K562 (cell line): Measurements from ENCODE around the gene PI4KA. TPM values are rescaled to one million over a fixed set of nuclear protein-coding genes. Genes with fewer than 3 reads are reported as not detected.
"Not testable (repeated sequence)": the region's sequence is repeated elsewhere in the genome, so short reads cannot be mapped to it uniquely, and the experiment has no call there.

ENCODE experiments used
- ATAC-seq: fragments of 200-7000 bp; cut with Tn5 transposase; 3 replicates; pipeline ENCODE4 v1.9.1; 2020; ENCODE audit warnings: moderate library complexity
- BruUV-seq: library from RNA; stranded (reverse); fragments of 400-500 nt; replicated peaks from 2 replicates; lab custom pipeline; 2021; lab: Mats Ljungman, UMichigan
- CTCF ChIA-PET: fragments of 300-600 bp; formaldehyde crosslinking; extraction: SDS; loops from one replicate; lab custom pipeline; 2021; ENCODE audit warnings: low intra/inter-chr PET ratio; lab: Yijun Ruan, JAX
- POLR2A ChIA-PET: fragments of 300-600, 350-650 bp; sonication (Branson Sonifier 250); formaldehyde crosslinking; extraction: SDS; loops from one replicate; lab custom pipeline; 2021; ENCODE audit warnings: antibody characterized with exemption, inconsistent platforms; lab: Yijun Ruan, JAX
- DNase-seq, 4 experiments: peaks; one replicate each; pipeline versions ENCODE4 v3.0.0 to v3.0.0-alpha.2; 2011 to 2018; ENCODE audit warnings: low spot score in 3 of 4, mixed read lengths in 3 of 4; ENCODE audit errors: extremely low read depth in 1 of 4
- FAIRE-seq: peaks from 2 replicates; lab custom pipeline; 2011; peaks lifted over from hg19 to GRCh38; lab: Jason Lieb, UNC
- H2AFZ ChIP-seq: 2 replicates; pipeline ENCODE4 v1.6.0; 2011; ENCODE audit warnings: low read depth, low read length, control low read depth, inconsistent platforms
- H3K27ac ChIP-seq: fragments of 200-600 bp; 3 replicates; pipeline ENCODE4 v1.8.0; 2011; ENCODE audit warnings: low read depth, mild to moderate bottlenecking, control low read depth, inconsistent platforms, low read length, moderate library complexity, mixed read lengths; ENCODE audit errors: extremely low read depth
- H3K27me3 ChIP-seq, 2 experiments: fragments of 300-600 bp in 1 of 2; 2 replicates in 1 of 2; 3 replicates in 1 of 2; pipeline versions ENCODE4 v1.6.0 to v1.8.0; 2011; ENCODE audit warnings: inconsistent platforms in 2 of 2, low read length in 2 of 2, mild to moderate bottlenecking in 1 of 2, mixed read lengths in 1 of 2, moderate library complexity in 1 of 2; ENCODE audit not compliant: control insufficient read depth in 2 of 2, insufficient read depth in 2 of 2
- H3K36me3 ChIP-seq: fragments of 300-600 bp; 3 replicates; pipeline ENCODE4 v1.8.0; 2011; ENCODE audit warnings: mild to moderate bottlenecking, low read length, inconsistent platforms; ENCODE audit not compliant: control insufficient read depth, insufficient read depth
- H3K4me1 ChIP-seq, 2 experiments: fragments of 200-600 bp in 1 of 2; replicated peaks in 1 of 2; 2 replicates in 1 of 2; 3 replicates in 1 of 2; pipeline versions ENCODE4 v1.5.1 to v1.8.0; 2011; ENCODE audit warnings: inconsistent platforms in 2 of 2, low read length in 2 of 2, mild to moderate bottlenecking in 1 of 2, mixed read lengths in 1 of 2, moderate library complexity in 1 of 2; ENCODE audit not compliant: control insufficient read depth in 2 of 2, insufficient read depth in 2 of 2
- H3K4me2 ChIP-seq: 2 replicates; pipeline ENCODE4 v1.6.1; 2011; ENCODE audit warnings: low read length, control low read depth, inconsistent platforms, mixed read lengths; ENCODE audit not compliant: insufficient read depth
- H3K4me3 ChIP-seq: fragments of 200-600 bp; sonication (generic), shearing (Covaris generic); 2 replicates; pipeline ENCODE4 v1.5.1; 2016; ENCODE audit warnings: control low read depth, inconsistent platforms
- H3K79me2 ChIP-seq: fragments of 200-600 bp; 3 replicates; pipeline ENCODE4 v1.8.0; 2011; ENCODE audit warnings: low read length, inconsistent platforms; ENCODE audit not compliant: control insufficient read depth, insufficient read depth
- H3K9ac ChIP-seq, 2 experiments: 2 replicates each; pipeline versions ENCODE4 v1.6.0 to v1.6.1; 2011; ENCODE audit warnings: low read depth in 2 of 2, low read length in 2 of 2, control low read depth in 1 of 2, inconsistent platforms in 1 of 2, mild to moderate bottlenecking in 1 of 2, mixed read lengths in 1 of 2; ENCODE audit not compliant: insufficient read depth in 1 of 2
- H3K9me1 ChIP-seq: one replicate; pipeline ENCODE4 v1.6.0; 2011; ENCODE audit warnings: inconsistent platforms, mild to moderate bottlenecking, low read length, moderate library complexity; ENCODE audit not compliant: control insufficient read depth, insufficient read depth
- H3K9me3 ChIP-seq: replicated peaks from 2 replicates; pipeline ENCODE4 v1.5.1; 2011; ENCODE audit warnings: low read depth, low read length, inconsistent platforms; ENCODE audit not compliant: control insufficient read depth, insufficient read depth
- H4K20me1 ChIP-seq: replicated peaks from 2 replicates; pipeline ENCODE4 v1.6.1; 2011; ENCODE audit warnings: low read length, inconsistent platforms, mixed read lengths; ENCODE audit not compliant: control insufficient read depth, insufficient read depth
- IRF2 ChIP-seq: sonication (generic); formaldehyde crosslinking; IDR thresholded peaks from 2 replicates; pipeline ENCODE4 v1.8.1; 2022; ENCODE audit warnings: mild to moderate bottlenecking, missing genetic modification reagents
- ZNF124 ChIP-seq: sonication (generic); formaldehyde crosslinking; IDR thresholded peaks from 2 replicates; pipeline ENCODE4 v1.8.1; 2022; ENCODE audit warnings: missing genetic modification reagents
- ZNF282 ChIP-seq: sonication (generic); formaldehyde crosslinking; IDR thresholded peaks from 2 replicates; pipeline ENCODE4 v1.8.1; 2023; ENCODE audit warnings: missing genetic modification reagents
- WGBS: fragments of 100-300 bp; shearing (Covaris generic); methylation state at CpG from one replicate; pipeline ENCODE4 v1.1.6; 2016; ENCODE audit warnings: low coverage, mixed read lengths; ENCODE audit not compliant: insufficient coverage; ENCODE audit errors: missing lambda C conversion rate; 5-methylcytosine and 5-hydroxymethylcytosine counted together
- in situ Hi-C: fragments of 300-500 bp; cut with MboI; formaldehyde crosslinking; loops from 4 replicates; pipeline ENCODE4 v1.15.0; 2018; ENCODE audit warnings: inconsistent platforms, mixed read lengths
- intact Hi-C: fragments of 100-400 bp; cut with micrococcal nuclease; formaldehyde crosslinking; loops from 2 replicates; pipeline ENCODE4 v1.14.2; 2022
- polyA plus RNA-seq, 8 experiments: library from polyadenylated mRNA; depleted of rRNA in 4 of 8; stranded (reverse) in 5 of 8; unstranded in 3 of 8; fragments of >200 nt; fragmentation: Nextera tagmentation in 2 of 8; fragmentation: Illumina TruSeq in 1 of 8; extraction: Ambion mirVana in 2 of 8; extraction: Trizol in 1 of 8; gene quantifications; 2 replicates each; pipeline versions ENCODE4 v1.2.1 to v1.2.3, GENCODE V29; 2011 to 2014; ENCODE audit warnings: inconsistent platforms in 1 of 8, missing spikeins in 1 of 8
- total RNA-seq, 7 experiments: library from RNA; depleted of rRNA in 6 of 7; stranded (reverse); fragments of >200 nt in 6 of 7; fragmentation: Illumina TruSeq in 2 of 7; extraction: Trizol in 2 of 7; gene quantifications; 2 replicates each; pipeline versions ENCODE4 v1.2.1 to v1.2.3, GENCODE V29; 2011 to 2021; ENCODE audit warnings: low replicate concordance in 1 of 7
- TF ChIP-seq, protein P1 (sequence below): sonication (generic); formaldehyde crosslinking; IDR thresholded peaks from 2 replicates; pipeline ENCODE4 v1.8.0; 2022; ENCODE audit warnings: mild to moderate bottlenecking, missing genetic modification reagents
- TF ChIP-seq, protein P2 (sequence below): sonication (generic); formaldehyde crosslinking; IDR thresholded peaks from 2 replicates; pipeline ENCODE4 v1.8.0; 2022; ENCODE audit warnings: missing genetic modification reagents, mild to moderate bottlenecking, moderate library complexity, borderline replicate concordance
- TF ChIP-seq, protein P3 (sequence below): sonication (generic); formaldehyde crosslinking; IDR thresholded peaks from 2 replicates; pipeline ENCODE4 v1.8.1; 2023; ENCODE audit warnings: mild to moderate bottlenecking, missing genetic modification reagents
- TF ChIP-seq, protein P4 (sequence below): sonication (generic); formaldehyde crosslinking; IDR thresholded peaks from 2 replicates; pipeline ENCODE4 v1.8.0; 2022; ENCODE audit warnings: missing genetic modification reagents, mild to moderate bottlenecking, borderline replicate concordance

Gene PI4KA
- total and polyA plus RNA-seq, 9 of the 15 experiments (the other 6 are each of a cell fraction or from before 2014, with no cell fraction given): 7.3 to 187 (median 84.7) TPM

GRCh38 chr22:20687356-20688172 lies 171.0 kb downstream of the PI4KA start:
- H3K4me3 ChIP-seq, intact Hi-C loops, H4K20me1 ChIP-seq, H3K9ac ChIP-seq, H3K79me2 ChIP-seq, DNase-seq, FAIRE-seq, BruUV-seq, H3K27ac ChIP-seq, H3K27me3 ChIP-seq, CTCF ChIA-PET, H3K9me1 ChIP-seq, H3K9me3 ChIP-seq, H3K36me3 ChIP-seq, ATAC-seq: not testable (repeated sequence)
- in situ Hi-C loops: loop anchor here (5.0 to 25.0 kb wide), 3 partner anchors 275 to 1955 kb away; partner anchors contain the start of genes CCDC188 and GGTLC2
- POLR2A ChIA-PET: interaction anchor here (0.6 to 1.1 kb wide), 4 partner anchors 10 to 72 kb away, joined by 3 to 5 read pairs (median 4); no protein-coding TSS in a partner anchor
- WGBS: 71% methylated on average over 29 of the region's 29 CpGs
- Histone ChIP-seq H2AFZ (peak overlapping the region; percentile 83), H3K4me1 (peaks cover 3 to 16% of the 10 kb centered on the region in 2 experiments; a peak in 2 of 5 replicates), H3K4me2 (peak overlapping the region; percentile 2; the same call in 1 of the 2 replicates)
- 0 out of 2 replicates have a peak, but pooled peaks have one; percentile 78 for TF ChIP-seq ZNF282
- TF ChIP-seq, protein P1, sequence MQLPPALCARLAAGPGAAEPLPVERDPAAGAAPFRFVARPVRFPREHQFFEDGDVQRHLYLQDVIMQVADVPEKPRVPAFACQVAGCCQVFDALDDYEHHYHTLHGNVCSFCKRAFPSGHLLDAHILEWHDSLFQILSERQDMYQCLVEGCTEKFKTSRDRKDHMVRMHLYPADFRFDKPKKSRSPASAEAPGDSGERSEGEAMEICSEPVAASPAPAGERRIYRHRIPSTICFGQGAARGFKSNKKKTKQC (CRISPR knock-in tag): 0 out of 2 replicates have a peak, but pooled peaks have one; percentile 20
- peak; percentile 62; the same call in 1 of the 2 replicates for TF ChIP-seq IRF2 (CRISPR knock-in tag)
- TF ChIP-seq, protein P2, sequence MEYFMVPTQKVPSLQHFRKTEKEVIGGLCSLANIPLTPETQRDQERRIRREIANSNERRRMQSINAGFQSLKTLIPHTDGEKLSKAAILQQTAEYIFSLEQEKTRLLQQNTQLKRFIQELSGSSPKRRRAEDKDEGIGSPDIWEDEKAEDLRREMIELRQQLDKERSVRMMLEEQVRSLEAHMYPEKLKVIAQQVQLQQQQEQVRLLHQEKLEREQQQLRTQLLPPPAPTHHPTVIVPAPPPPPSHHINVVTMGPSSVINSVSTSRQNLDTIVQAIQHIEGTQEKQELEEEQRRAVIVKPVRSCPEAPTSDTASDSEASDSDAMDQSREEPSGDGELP (CRISPR knock-in tag): peak; percentile 37; the same call in 1 of the 2 replicates
- TF ChIP-seq, protein P3, sequence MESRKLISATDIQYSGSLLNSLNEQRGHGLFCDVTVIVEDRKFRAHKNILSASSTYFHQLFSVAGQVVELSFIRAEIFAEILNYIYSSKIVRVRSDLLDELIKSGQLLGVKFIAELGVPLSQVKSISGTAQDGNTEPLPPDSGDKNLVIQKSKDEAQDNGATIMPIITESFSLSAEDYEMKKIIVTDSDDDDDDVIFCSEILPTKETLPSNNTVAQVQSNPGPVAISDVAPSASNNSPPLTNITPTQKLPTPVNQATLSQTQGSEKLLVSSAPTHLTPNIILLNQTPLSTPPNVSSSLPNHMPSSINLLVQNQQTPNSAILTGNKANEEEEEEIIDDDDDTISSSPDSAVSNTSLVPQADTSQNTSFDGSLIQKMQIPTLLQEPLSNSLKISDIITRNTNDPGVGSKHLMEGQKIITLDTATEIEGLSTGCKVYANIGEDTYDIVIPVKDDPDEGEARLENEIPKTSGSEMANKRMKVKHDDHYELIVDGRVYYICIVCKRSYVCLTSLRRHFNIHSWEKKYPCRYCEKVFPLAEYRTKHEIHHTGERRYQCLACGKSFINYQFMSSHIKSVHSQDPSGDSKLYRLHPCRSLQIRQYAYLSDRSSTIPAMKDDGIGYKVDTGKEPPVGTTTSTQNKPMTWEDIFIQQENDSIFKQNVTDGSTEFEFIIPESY (CRISPR knock-in tag): peak; percentile 90
- TF ChIP-seq ZNF124 (CRISPR knock-in tag): 0 out of 2 replicates have a peak, but pooled peaks have one; percentile 40
- TF ChIP-seq, protein P4, sequence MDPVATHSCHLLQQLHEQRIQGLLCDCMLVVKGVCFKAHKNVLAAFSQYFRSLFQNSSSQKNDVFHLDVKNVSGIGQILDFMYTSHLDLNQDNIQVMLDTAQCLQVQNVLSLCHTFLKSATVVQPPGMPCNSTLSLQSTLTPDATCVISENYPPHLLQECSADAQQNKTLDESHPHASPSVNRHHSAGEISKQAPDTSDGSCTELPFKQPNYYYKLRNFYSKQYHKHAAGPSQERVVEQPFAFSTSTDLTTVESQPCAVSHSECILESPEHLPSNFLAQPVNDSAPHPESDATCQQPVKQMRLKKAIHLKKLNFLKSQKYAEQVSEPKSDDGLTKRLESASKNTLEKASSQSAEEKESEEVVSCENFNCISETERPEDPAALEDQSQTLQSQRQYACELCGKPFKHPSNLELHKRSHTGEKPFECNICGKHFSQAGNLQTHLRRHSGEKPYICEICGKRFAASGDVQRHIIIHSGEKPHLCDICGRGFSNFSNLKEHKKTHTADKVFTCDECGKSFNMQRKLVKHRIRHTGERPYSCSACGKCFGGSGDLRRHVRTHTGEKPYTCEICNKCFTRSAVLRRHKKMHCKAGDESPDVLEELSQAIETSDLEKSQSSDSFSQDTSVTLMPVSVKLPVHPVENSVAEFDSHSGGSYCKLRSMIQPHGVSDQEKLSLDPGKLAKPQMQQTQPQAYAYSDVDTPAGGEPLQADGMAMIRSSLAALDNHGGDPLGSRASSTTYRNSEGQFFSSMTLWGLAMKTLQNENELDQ (CRISPR knock-in tag): peak; percentile 85; the same call in 1 of the 2 replicates
